ENCODE results near the gene ELK3.

ELK3 gene

DNA sequence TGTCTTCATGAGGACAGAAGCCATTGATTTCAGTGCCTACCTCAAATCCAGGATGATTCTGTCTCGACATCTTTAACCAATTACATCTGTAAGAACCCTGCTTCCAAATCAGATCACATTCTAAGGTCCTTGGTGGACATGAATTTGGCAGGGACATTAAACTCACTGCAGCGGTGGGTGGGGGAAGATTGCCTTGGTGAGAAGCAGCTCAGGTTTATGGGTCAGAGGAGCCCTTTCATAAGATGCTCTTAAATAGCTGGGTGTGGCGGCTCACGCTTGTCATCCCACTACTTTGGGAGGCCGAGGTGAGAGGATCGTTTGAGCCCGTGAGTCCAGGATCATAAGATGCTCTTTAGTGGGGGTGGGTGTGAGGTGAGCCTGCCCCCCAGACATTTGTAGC lies 42.9 kb downstream of the ELK3 start:
- no peak for DNase-seq

GRCh38 chr12:96237465-96238077 lies 43.4 kb downstream of the ELK3 start:
- DNase-seq, result peak; percentile 63

GRCh38 chr12:96238336-96239047 lies 44.3 kb downstream of the ELK3 start:
- no peak for DNase-seq

GRCh38 chr12:96239711-96240635 lies 45.8 kb downstream of the ELK3 start:
- DNase-seq, result no peak

DNA sequence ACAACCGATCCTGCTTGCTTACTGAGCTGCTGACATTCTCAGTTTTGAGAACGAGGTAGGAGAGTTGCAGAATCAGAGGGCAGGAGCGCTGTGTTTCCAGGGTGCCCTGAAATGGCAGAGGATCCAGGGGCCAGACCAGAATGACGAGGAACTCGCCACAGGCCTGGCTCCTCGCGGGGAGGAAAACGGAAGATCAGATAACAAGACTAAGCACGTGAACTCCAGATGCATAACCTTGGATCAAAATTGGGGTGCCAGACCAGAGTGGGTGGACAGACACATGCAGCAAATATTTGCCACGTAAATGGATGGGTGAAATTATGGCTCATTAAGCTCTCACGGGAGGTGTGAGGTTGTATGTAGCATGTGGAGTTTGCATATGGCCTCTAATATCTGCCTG lies 46.5 kb downstream of the ELK3 start:
- no peak for DNase-seq

GRCh38 chr12:96241431-96241830 lies 47.3 kb downstream of the ELK3 start:
- DNase-seq, result no peak

GRCh38 chr12:96241846-96242256 lies 47.7 kb downstream of the ELK3 start:
- DNase-seq, result no peak

- DNase-seq, result no peak
These were observed 48.4 kb downstream of the ELK3 start for GRCh38 chr12:96242597-96242996.

DNA sequence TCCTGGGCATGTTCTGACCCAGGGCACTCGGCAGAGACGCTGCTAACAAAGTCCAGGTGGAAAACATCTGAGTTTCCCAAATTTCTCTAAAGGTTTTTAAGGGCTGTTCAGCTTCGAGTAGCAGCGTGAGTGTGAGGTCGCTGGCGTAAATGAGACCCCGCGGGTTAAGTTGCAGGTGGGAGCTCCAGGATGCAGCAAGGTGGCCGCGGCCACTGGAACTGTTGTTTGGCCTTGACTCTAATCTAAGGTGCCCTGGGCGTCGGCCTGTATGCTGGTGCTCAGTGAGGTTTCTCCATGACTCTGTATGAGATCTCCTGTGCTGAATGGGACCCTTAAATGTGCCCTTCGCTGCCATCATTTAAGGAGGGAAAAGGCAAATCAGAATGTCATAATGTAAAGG lies 50.7 kb downstream of the ELK3 start:
- no peak for DNase-seq

GRCh38 chr12:96246926-96247505 lies 52.8 kb downstream of the ELK3 start:
- no peak for DNase-seq

- DNase-seq, result no peak
These were observed 53.4 kb downstream of the ELK3 start for GRCh38 chr12:96247563-96247962.

GRCh38 chr12:96248136-96248931 lies 54.2 kb downstream of the ELK3 start:
- no peak for DNase-seq

DNA sequence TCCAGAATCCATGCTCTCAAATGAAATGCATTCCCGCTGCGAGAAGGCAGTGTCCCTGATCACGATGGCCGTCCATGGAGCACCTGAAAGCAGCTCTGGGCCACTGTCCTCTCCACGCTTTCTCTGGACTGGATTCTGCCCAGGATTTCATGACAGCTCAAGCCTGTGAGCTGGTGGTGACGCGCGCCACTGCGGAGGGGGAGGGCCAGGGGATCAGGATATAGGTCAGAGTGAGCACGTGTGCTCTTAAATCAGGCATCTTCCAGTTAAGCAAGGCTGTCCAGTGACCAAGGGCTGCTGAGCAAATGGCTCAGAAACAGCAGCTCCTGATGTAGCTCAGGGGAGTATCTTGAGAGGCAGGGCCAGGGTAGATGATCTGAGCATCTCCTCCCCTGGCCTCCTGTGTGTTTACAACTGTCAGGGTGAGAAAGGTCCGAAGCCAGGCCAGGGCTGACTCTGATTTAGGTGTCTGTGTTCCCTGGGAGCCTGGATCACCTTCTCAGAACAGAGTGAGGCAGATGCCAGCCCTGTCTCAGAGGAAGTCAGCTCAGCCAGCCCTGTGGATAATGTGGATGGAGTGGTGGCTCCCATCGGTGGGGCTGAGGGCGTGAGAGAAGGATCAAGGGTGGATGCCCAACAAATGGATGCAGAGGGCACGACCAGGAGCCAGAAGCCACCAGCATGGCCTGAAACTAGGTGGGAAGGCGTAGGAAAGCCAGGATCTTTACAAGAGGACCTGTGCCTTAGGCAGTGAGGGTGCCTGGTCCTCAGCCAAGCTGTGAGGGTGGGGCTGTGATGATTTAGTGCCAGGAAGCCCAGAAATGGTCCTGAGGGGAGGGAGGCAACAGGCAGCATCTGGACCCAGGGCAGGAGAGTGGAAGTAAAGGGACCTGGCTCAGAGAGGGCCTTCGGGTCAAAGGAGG lies 55.3 kb downstream of the ELK3 start:
- no peak for DNase-seq

GRCh38 chr12:96250119-96250685 lies 56.0 kb downstream of the ELK3 start:
- DNase-seq, result no peak

GRCh38 chr12:96255077-96255476 lies 60.9 kb downstream of the ELK3 start:
- no peak for DNase-seq

GRCh38 chr12:96256672-96257361 lies 62.6 kb downstream of the ELK3 start:
- DNase-seq, result no peak

- DNase-seq, result no peak
These were observed 63.5 kb downstream of the ELK3 start for GRCh38 chr12:96257550-96258103.

DNA sequence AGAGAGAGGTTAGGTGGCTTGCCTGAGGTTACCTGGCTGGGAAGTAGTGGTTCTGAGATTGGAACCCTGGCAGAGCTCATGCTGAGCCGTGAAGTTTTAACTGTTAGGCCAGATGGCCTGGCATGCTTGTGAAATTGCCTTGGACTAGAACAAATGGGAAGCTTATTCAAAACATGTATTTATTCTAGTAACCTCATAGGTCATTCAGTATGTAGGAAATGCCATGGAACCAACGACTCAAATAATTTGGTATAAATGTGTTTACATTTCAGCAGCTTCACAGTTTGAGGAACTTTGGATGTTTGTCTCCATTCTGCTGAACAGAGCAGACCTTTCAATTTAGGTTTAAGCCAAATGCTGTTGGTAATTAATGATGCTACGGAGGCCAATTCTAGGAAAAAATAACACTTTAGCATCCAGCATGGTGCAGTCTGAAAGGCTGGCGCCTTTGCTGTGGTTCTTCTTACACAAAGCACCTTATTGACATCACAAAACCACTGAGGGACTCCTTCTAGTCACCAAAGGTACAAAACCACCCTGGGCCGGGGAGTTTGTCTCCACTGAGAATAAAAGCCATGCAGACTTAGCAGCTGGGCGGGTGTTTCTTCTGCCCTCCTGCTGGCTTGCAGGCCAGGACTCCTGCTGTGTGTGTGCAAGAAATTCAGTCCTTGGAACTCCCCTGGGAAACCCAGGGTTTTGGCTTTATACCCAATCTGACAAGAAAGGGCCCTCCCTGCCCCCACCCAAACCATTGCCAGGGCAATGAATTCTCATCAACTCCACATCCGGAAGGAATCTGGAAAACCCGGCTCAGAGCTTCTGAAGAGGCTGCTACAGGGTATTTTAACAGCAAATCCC lies 64.2 kb downstream of the ELK3 start:
- no peak for DNase-seq

GRCh38 chr12:96260231-96260630 lies 66.1 kb downstream of the ELK3 start:
- DNase-seq, result no peak

All from NCI-H2029 (cell line).